ENCODE measurements around the gene FAM20C. TPM values are rescaled to one million over a fixed set of nuclear protein-coding genes. Genes with fewer than 3 reads are reported as not detected.

The FAM20C gene
- polyA plus RNA-seq, 1 experiment: 32.5 TPM

- Histone ChIP-seq H3K36me3 (ENCODE audit: control insufficient read depth, insufficient read depth, low read length) (peaks cover 10% of the 10 kb centered on the region), H3K27me3 (ENCODE audit: control insufficient read depth, insufficient read depth, low read length) (no peaks in the 10 kb centered on the region), H3K4me3 (ENCODE audit: low read depth, low read length) (no peak overlapping the region)
- TF ChIP-seq CTCF (IDR thresholded peaks at IDR 0.05; ENCODE audit: insufficient read depth, low read depth, low read length): no peak
- DNase-seq (ENCODE audit: low read depth): peak; percentile 46
- CTCF ChIA-PET: interaction anchor here (0.7 kb wide), 1 partner anchor 171 kb away, joined by 3 read pairs; no protein-coding TSS in a partner anchor
- POLR2A ChIA-PET: interaction anchor here (0.6 kb wide), 1 partner anchor 533 kb away, joined by 6 read pairs; no protein-coding TSS in a partner anchor
These were observed 42.6 kb downstream of the FAM20C start for GRCh38 chr7:234708-235553.

- no peak for DNase-seq (ENCODE audit: low read depth)
These were observed 43.4 kb downstream of the FAM20C start for GRCh38 chr7:235576-236395.

GRCh38 chr7:236967-237366 is 44.6 kb downstream of the FAM20C start:
- POLR2A ChIA-PET: no interaction called here

More at GRCh38 chr7:235576-236395, 43.4 kb downstream of the FAM20C start:
- ChIA-PET POLR2A (no interaction called here), CTCF (no interaction called here)
- H3K36me3 ChIP-seq (ENCODE audit: control insufficient read depth, insufficient read depth, low read length): peaks cover 10% of the 10 kb centered on the region
- TF ChIP-seq CTCF (IDR thresholded peaks at IDR 0.05; ENCODE audit: insufficient read depth, low read depth, low read length): no peak
- H3K27me3 ChIP-seq (ENCODE audit: control insufficient read depth, insufficient read depth, low read length): no peaks in the 10 kb centered on the region
- no peak overlapping the region for H3K4me3 ChIP-seq (ENCODE audit: low read depth, low read length)

GRCh38 chr7:237385-237784 is 45.0 kb downstream of the FAM20C start:
- TF ChIP-seq CTCF (IDR thresholded peaks at IDR 0.05; ENCODE audit: insufficient read depth, low read depth, low read length): no peak
- H3K27me3 ChIP-seq (ENCODE audit: control insufficient read depth, insufficient read depth, low read length): no peaks in the 10 kb centered on the region
- no peak overlapping the region for H3K4me3 ChIP-seq (ENCODE audit: low read depth, low read length)
- H3K36me3 ChIP-seq (ENCODE audit: control insufficient read depth, insufficient read depth, low read length): peaks cover 10% of the 10 kb centered on the region
- ChIA-PET CTCF (no interaction called here), POLR2A (no interaction called here)
- DNase-seq (ENCODE audit: low read depth): no peak

More at GRCh38 chr7:236967-237366, 44.6 kb downstream of the FAM20C start:
- H3K27me3 ChIP-seq (ENCODE audit: control insufficient read depth, insufficient read depth, low read length): no peaks in the 10 kb centered on the region
- no peak for TF ChIP-seq CTCF (IDR thresholded peaks at IDR 0.05; ENCODE audit: insufficient read depth, low read depth, low read length)
- CTCF ChIA-PET: no interaction called here
- H3K4me3 ChIP-seq (ENCODE audit: low read depth, low read length): no peak overlapping the region
- DNase-seq (ENCODE audit: low read depth): no peak
- peaks cover 10% of the 10 kb centered on the region for H3K36me3 ChIP-seq (ENCODE audit: control insufficient read depth, insufficient read depth, low read length)

- ChIA-PET CTCF (interaction anchor here (0.7 kb wide), 1 partner anchor 10 kb away, joined by 3 read pairs; no protein-coding TSS in a partner anchor), POLR2A (no interaction called here)
- Histone ChIP-seq H3K4me3 (ENCODE audit: low read depth, low read length) (no peak overlapping the region), H3K36me3 (ENCODE audit: control insufficient read depth, insufficient read depth, low read length) (peaks cover 11% of the 10 kb centered on the region), H3K27me3 (ENCODE audit: control insufficient read depth, insufficient read depth, low read length) (no peaks in the 10 kb centered on the region)
- TF ChIP-seq CTCF (IDR thresholded peaks at IDR 0.05; ENCODE audit: insufficient read depth, low read depth, low read length): no peak
- DNase-seq (ENCODE audit: low read depth): no peak
These were observed 47.8 kb downstream of the FAM20C start for GRCh38 chr7:240146-240676.

Measured in BJ (cell line).